ENCODE results near the gene ZNF267. TPM values are rescaled to one million over a fixed set of nuclear protein-coding genes. Genes with fewer than 3 reads are reported as not detected.
"Not testable (repeated sequence)": the region's sequence is repeated elsewhere in the genome, so short reads cannot be mapped to it uniquely, and the experiment has no call there.

ZNF267 gene
- total RNA-seq, 1 donor from 2014 or later = 19.6 TPM

DNA sequence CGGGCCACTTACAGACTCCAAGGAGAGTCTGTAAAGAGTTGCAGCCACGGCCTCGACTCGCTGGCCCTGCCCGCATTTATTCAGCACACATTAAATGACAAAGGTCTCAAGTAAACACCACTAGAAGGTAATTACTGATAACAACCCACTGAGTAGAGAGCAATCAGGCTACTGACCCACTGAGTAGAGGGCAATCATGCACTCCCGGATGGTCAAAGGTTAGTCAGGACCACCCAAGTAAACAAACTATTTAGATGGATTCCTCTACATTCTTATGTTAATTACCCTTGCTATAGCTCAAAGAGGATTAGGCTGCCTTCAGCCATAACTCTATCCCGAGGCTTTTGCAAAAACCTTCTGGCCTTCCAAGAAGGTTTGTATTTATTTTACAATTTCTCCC lies 30.7 kb upstream of the ZNF267 start:
- H3K9me3 ChIP-seq (ENCODE audit: insufficient read depth, low read depth, low read length) = peaks cover 13% of the 10 kb centered on the region
- no peak for DNase-seq (ENCODE audit: low read depth)
- no peaks in the 10 kb centered on the region for H3K27me3 Mint-ChIP-seq (ENCODE audit: low read depth, unreplicated experiment)

DNA sequence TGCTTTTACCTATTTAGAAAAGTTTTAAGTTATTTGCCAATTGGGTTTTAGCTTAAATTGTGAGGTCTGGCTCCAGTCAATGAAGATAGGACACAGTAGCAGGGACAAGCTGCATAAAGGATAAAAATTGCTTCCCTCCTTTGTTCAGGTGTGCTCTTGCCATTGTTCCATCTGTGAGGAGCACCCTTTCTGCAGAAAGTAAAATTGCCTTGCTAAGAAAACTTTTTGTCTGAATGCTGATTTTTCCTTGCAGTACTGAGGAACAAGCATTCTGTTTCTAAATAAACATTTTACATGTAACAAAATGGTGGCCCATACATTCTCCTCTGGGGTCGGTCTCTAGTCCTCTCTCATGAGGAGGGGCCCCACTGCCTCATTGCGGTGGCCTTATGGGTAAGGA lies 25.0 kb upstream of the ZNF267 start:
- H3K27ac ChIP-seq (ENCODE audit: low read depth, low read length); H3K27ac Mint-ChIP-seq (ENCODE audit: unreplicated experiment); H2AFZ ChIP-seq (ENCODE audit: low read depth, low read length); H3K4me1 Mint-ChIP-seq (ENCODE audit: low read depth, unreplicated experiment); H3K9ac ChIP-seq (ENCODE audit: low read length); H3K4me3 Mint-ChIP-seq (ENCODE audit: unreplicated experiment); H3K36me3 ChIP-seq (ENCODE audit: insufficient read depth, low read length); H3K27me3 ChIP-seq (ENCODE audit: insufficient read depth, low read length); H3K36me3 Mint-ChIP-seq (ENCODE audit: low read depth, unreplicated experiment); H3K27me3 Mint-ChIP-seq (ENCODE audit: low read depth, unreplicated experiment); FAIRE-seq; H3K79me2 ChIP-seq (ENCODE audit: insufficient read depth, low read length); H3K4me3 ChIP-seq (ENCODE audit: insufficient read depth, low read depth, low read length); DNase-seq (ENCODE audit: low read depth); H3K4me1 ChIP-seq (ENCODE audit: insufficient read depth, low read length); H4K20me1 ChIP-seq (ENCODE audit: insufficient read depth, low read length); H3K4me2 ChIP-seq (ENCODE audit: low read length): not testable (repeated sequence)
- H3K9me3 Mint-ChIP-seq (ENCODE audit: unreplicated experiment) = peaks cover 10% of the 10 kb centered on the region
- H3K9me3 ChIP-seq (ENCODE audit: insufficient read depth, low read depth, low read length) = peaks cover 11% of the 10 kb centered on the region

More for the DNA sequence above, 30.7 kb upstream of the ZNF267 start:
- Mint-ChIP-seq H3K4me1 (ENCODE audit: low read depth, unreplicated experiment) (no peaks in the 10 kb centered on the region), H3K9me3 (ENCODE audit: unreplicated experiment) (peaks cover 12% of the 10 kb centered on the region), H3K36me3 (ENCODE audit: low read depth, unreplicated experiment) (no peaks in the 10 kb centered on the region), H3K4me3 (ENCODE audit: unreplicated experiment) (no peak overlapping the region), H3K27ac (ENCODE audit: unreplicated experiment) (no peak overlapping the region)
- Histone ChIP-seq H4K20me1 (ENCODE audit: insufficient read depth, low read length) (no peaks in the 10 kb centered on the region), H3K27ac (ENCODE audit: low read depth, low read length) (no peak overlapping the region), H3K4me2 (ENCODE audit: low read length) (no peak overlapping the region), H3K27me3 (ENCODE audit: insufficient read depth, low read length) (no peaks in the 10 kb centered on the region), H3K4me3 (ENCODE audit: insufficient read depth, low read depth, low read length) (no peak overlapping the region), H3K9ac (ENCODE audit: low read length) (no peak overlapping the region), H2AFZ (ENCODE audit: low read depth, low read length) (no peak overlapping the region), H3K79me2 (ENCODE audit: insufficient read depth, low read length) (no peaks in the 10 kb centered on the region), H3K36me3 (ENCODE audit: insufficient read depth, low read length) (no peaks in the 10 kb centered on the region), H3K4me1 (ENCODE audit: insufficient read depth, low read length) (no peaks in the 10 kb centered on the region)
- TF ChIP-seq EZH2 (IDR thresholded peaks at IDR 0.05; ENCODE audit: insufficient read depth, low read length) = no peak
- TF ChIP-seq CTCF (IDR thresholded peaks at IDR 0.05; ENCODE audit: insufficient read depth, low read depth, low read length) = no peak
- no peak for FAIRE-seq

GRCh38 chr16:31853291-31853690 lies 20.3 kb upstream of the ZNF267 start:
- no peak overlapping the region for H2AFZ ChIP-seq (ENCODE audit: low read depth, low read length)
- no peaks in the 10 kb centered on the region for H3K27me3 ChIP-seq (ENCODE audit: insufficient read depth, low read length)
- H3K4me2 ChIP-seq (ENCODE audit: low read length) = no peak overlapping the region
- TF ChIP-seq EZH2 (IDR thresholded peaks at IDR 0.05; ENCODE audit: insufficient read depth, low read length) = no peak
- FAIRE-seq (no peak), DNase-seq (ENCODE audit: low read depth) (no peak)
- H3K9ac ChIP-seq (ENCODE audit: low read length) = no peak overlapping the region
- Mint-ChIP-seq H3K27ac (ENCODE audit: unreplicated experiment) (no peak overlapping the region), H3K4me3 (ENCODE audit: unreplicated experiment) (no peak overlapping the region), H3K27me3 (ENCODE audit: low read depth, unreplicated experiment) (no peaks in the 10 kb centered on the region), H3K9me3 (ENCODE audit: unreplicated experiment) (peaks cover 3% of the 10 kb centered on the region), H3K4me1 (ENCODE audit: low read depth, unreplicated experiment) (no peaks in the 10 kb centered on the region), H3K36me3 (ENCODE audit: low read depth, unreplicated experiment) (no peaks in the 10 kb centered on the region)
- no peaks in the 10 kb centered on the region for H3K4me1 ChIP-seq (ENCODE audit: insufficient read depth, low read length)
- H4K20me1 ChIP-seq (ENCODE audit: insufficient read depth, low read length) = no peaks in the 10 kb centered on the region
- no peak overlapping the region for H3K4me3 ChIP-seq (ENCODE audit: insufficient read depth, low read depth, low read length)
- peaks cover under 1% of the 10 kb centered on the region for H3K9me3 ChIP-seq (ENCODE audit: insufficient read depth, low read depth, low read length)
- H3K27ac ChIP-seq (ENCODE audit: low read depth, low read length) = no peak overlapping the region
- H3K79me2 ChIP-seq (ENCODE audit: insufficient read depth, low read length) = no peaks in the 10 kb centered on the region
- H3K36me3 ChIP-seq (ENCODE audit: insufficient read depth, low read length) = no peaks in the 10 kb centered on the region
